Keratinocyte (primary cell): Measurements from ENCODE around the gene GLIS2.
A peak's percentile ranks its signal among the peaks of the same experiment; 100 is the strongest.

Source experiments
- CTCF ChIP-seq, 3 experiments: IDR thresholded peaks in 1 of 3; conservative IDR thresholded peaks in 1 of 3; optimal IDR thresholded peaks in 1 of 3; 2 replicates in 2 of 3; 3 replicates in 1 of 3; pipeline versions ENCODE3 to v1.5.1; 2011; ENCODE audit warnings: low read length in 3 of 3, mild to moderate bottlenecking in 3 of 3, moderate library complexity in 2 of 3, control low read depth in 1 of 3, inconsistent platforms in 1 of 3; ENCODE audit not compliant: insufficient read depth in 2 of 3; ENCODE audit errors: extremely low read depth in 1 of 3
- EZH2 ChIP-seq: IDR thresholded peaks from one replicate; pipeline ENCODE4 v1.6.1; 2012; ENCODE audit warnings: inconsistent platforms, mild to moderate bottlenecking, low read length, moderate library complexity

GRCh38 chr16:4330277-4330874 lies 14.5 kb downstream of the GLIS2 start:
- TF ChIP-seq EZH2 (no peak), CTCF (optimal IDR thresholded peaks at IDR 0.05 in 1 of 3, IDR thresholded peaks at IDR 0.05 in 1 of 3, conservative IDR thresholded peaks at IDR 0.05 in 1 of 3; ENCODE audit: extremely low read depth in 1 of 3, insufficient read depth in 2 of 3, low read length in 3 of 3) (peak; percentile 75 to 95 (median 94))
